Stimulated activated naive CD4-positive, alpha-beta T cell treated with Interleukin-2 at 50 U/mL for 16 hours (primary cell): ENCODE results near the gene BCLAF3.

Source experiments
- DNase-seq: peaks from one replicate; lab custom pipeline; 2025; lab: John Stamatoyannopoulos, UW

Gene BCLAF3

GRCh38 chrX:19990556-19991349, at the start of gene BCLAF3:
Gene BCLAF3 (minus strand): TSS chrX:19991061. CDS start chrX:19970264, 20,797 bp downstream.
- DNase-seq: peak; percentile 80

- DNase-seq: no peak
Measured at GRCh38 chrX:20038966-20039365, 48.1 kb upstream of the BCLAF3 start.

DNA sequence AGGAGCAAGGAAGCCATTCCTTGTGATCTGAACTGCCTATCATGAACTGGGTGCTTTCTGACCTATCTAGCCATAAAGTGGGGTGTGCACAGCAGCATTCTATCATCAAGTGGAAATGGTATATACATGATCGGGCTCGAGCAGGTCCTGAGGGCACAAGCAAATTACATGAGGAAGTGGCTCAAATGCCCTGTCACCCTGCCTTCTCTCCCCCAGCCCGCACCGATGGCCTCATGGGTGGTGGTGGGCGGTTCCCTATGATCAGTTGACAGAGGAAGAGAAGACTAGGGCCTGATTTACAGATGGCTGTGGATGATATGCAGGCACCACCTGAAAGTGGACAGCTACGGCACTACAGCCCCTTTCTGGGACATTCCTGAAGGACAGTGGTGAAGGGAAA, 46.3 kb upstream of the BCLAF3 start:
- no peak for DNase-seq

DNA sequence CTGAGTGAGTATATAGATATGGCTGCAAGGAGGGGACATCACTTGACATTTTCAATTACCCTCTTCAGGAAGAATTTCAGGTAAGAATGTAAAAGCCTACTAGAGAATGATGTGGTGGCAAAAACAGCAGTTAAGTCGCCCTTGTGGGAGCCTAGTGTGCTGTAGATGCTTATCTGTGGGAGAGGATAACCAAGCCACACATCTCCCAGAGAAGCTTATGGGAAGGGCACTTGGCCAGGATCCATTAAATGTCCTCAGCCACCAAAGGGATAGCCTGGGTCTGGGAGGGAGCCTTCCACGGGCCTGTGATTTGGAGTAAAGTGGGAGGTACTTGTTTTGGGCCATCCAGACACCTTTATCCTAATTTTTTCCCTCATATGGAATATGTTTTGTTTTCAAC, 41.3 kb upstream of the BCLAF3 start:
- DNase-seq: no peak

- no peak for DNase-seq
Measured at GRCh38 chrX:20029728-20030127, 38.9 kb upstream of the BCLAF3 start.

DNA sequence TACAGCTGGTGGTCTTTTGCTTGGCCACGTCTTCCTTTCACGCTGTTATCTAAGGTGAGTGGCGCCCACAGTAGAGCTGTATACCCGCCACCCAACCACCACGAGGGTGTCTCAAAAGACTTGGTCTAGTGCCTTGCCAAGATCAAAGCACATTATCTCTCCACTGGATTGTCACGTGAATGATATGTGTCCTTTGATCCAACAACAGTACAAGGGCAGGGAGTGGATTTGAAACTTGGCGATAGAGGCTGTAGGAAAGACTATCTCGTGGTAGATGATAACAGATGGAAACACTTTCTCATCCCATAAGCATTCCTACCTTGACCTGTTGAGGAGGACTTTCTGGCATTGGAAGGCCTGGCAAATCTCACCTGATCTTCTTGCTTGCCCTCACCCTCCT, 37.7 kb upstream of the BCLAF3 start:
- DNase-seq: no peak

DNA sequence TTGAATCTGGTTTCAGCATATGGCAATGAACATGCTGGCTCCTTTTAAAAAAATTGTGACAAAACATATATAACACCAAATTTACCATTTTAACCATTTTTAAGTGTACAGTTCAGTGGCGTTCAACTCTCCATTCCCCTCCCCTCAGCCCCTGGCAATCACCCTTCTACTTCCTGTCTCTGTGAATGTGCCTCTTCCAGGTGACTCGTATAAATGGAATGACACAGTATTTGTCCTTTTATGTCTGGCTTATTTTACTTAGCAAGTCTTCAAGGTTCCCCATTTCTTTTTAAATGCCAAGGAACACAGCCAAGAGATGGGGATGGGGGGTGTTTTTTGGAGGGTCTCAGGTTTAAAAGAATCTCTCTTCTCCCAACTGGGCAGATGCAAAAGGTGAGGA, 35.4 kb upstream of the BCLAF3 start:
- no peak for DNase-seq

GRCh38 chrX:20019672-20020365, 29.0 kb upstream of the BCLAF3 start:
- no peak for DNase-seq

DNA sequence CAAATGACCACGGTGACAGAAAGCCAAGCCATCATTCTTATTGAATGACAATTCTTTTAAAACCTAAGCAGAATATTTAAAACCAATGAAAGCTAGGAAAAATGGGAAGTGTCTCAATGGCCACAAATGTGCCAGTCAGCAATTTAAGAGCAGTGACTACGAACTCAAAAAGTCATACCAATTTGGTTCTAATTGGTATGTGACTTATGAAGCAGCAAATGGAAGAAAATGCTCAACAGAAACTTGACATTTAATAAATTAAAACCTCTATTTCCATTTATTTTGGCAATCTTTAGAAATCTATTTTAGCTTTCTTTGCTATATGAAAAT, 25.7 kb upstream of the BCLAF3 start:
- DNase-seq: no peak

DNA sequence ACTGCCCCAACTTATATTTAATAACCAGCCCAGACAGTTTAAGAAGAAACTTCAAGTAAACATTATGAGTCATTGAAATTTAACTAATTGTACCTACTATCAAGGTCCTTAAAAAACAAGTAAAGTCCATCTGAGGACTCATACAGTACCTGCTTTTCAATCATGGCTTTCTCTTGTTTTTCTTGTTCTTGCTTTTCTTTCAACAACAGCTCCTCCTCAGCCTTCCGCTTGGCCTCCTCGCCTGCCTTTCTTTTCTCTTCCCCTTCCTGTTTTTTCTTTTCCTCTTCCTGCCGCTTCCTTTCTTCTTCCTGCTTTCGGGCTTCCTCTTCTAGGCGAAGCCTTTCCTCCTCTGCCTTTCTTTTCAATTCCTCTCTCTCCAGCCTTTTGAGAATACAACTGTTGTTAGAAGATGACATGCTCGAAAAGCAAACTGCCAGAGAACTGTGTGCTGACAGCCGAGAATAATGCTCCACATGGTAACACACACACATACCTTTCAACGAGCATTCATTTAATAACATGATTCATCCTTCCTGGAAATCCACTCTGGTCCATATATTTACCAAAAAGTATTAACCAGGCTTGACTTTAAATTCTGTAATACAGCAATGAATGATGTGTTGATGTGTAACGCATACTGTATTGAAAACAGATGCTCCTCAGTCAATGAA, 25.2 kb upstream of the BCLAF3 start:
- no peak for DNase-seq

GRCh38 chrX:20015422-20015821, 24.6 kb upstream of the BCLAF3 start:
- DNase-seq: no peak

GRCh38 chrX:20011608-20012007, 20.7 kb upstream of the BCLAF3 start:
- no peak for DNase-seq

DNA sequence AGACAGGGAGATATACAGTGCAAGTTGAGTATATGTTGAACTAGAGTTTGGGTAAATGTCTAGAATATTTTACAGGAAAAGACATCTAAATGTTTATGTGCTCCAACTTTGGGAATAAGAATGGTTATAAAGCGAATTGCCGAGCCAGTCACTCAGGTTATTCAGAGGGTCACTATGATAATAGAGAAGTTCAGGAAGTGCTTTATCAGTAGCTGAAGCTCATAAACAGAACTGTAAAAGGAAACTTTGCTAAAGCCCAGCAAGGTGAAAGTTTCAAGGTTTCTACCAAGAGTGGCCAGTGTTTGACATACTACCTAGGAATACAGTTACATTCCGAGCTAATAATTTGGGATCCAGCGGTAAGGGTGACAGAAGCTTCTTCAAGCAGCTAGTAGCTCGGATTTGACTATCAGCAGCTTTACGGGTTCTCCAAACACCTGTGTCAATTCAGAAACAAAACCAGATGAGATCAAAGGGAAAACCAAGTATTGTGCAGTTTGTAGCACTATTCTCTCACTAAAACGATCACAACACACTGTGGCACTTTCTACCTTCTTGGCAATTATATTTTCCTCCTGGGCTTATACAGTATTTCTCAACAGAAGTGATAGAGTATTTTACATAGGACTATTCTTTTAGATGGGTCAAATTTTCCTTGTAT, 17.2 kb upstream of the BCLAF3 start:
- no peak for DNase-seq

DNA sequence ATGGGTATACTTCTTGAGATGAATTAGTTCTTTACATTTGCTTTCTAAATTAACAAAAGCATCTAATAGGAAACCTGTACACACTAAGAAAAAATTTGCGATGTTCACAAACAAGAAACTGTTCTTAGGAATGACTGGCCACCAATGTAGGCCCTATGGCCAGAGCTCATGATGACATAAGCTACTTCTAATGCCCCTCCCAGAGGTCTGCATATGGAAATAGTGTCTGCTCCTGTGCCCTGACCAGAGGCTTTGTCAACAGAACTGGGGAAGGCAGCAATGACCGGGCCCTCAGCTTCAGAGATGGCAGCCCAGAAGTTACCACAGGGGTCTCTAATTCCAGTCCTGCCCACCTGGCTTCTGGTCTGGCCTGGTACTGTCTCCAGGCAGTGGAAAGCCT, 15.0 kb upstream of the BCLAF3 start:
- DNase-seq: no peak

- no peak for DNase-seq
Measured at GRCh38 chrX:20001588-20001987, 10.7 kb upstream of the BCLAF3 start.

DNA sequence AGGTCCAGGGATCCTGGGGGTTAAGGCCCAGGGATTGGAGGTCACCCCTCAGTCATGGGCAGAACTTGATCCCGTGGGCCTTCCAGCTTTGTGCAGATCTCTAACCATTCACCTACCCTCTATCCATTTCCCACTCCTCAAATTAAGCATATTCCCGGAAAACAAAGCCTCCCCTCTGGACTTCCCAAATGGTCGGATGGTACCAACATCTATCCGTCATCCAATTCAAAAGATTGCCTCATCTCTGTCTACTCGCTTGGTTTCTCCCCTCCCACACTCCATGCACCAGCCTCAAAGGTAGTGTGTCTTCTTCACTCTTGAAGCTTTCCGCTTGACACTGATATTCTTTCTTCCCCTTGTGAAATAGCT, 473 bp upstream of the BCLAF3 start:
- peak; percentile 2 for DNase-seq

- peak; percentile 19 for DNase-seq
Measured at GRCh38 chrX:19990151-19990555, 708 bp downstream of the BCLAF3 start.

DNA sequence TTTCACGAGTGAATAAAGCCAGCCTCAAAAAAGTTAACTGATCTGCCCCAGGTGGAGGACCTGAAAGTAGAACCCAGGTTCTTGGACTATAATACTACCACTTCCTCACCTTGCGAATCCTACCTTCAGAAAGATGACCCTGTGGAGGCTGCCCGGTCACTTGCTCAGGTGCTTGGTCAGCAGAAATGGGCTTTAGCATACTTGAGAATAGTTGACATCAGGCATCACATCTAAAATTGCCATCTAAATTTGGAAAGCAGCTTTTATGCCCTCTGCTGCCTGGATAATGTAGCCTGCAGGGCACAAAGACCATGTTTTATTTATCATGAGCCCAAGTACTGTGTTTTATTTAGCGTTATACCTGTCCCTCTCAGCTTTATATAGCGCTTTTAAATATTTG, 3.0 kb downstream of the BCLAF3 start:
- no peak for DNase-seq

- DNase-seq: no peak
Measured at GRCh38 chrX:19986531-19986930, 4.3 kb downstream of the BCLAF3 start.

DNA sequence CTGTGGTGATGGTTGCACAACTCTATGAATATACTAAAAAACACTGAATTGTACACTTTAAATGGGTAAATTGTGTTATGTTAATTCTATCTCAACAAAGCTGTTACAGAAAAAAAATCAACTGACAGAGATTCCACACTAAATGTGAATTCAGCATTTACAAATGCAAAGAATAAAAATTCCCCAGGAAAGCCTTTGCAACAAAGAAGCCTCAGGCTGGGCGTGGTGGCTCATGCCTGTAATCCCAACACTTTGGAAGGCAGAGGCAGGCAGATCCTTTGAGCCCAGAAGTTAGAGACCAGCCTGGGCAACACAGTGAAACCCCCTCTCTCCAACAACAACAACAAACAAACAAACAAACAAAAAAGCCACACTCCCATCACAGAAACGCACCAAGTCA, 8.9 kb downstream of the BCLAF3 start:
- no peak for DNase-seq

DNA sequence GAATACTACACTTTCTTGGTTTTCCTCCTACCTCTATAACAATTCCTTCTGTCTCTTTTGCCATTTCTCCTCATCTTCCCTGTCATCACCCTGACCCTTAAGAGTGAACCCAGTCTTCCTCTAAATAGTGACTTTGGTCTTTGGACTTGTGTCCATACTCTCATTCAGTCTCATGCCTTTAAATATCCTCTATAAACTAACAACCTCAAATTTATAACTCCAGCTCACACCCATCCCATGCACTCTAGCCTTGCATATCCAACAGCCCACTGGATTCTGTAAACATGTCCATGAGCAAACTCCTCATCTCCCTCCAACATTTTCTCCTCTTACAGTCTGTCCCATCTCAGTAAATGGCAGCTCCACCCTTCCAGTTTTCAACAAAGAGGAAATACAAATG, 15.0 kb downstream of the BCLAF3 start:
- DNase-seq: no peak

GRCh38 chrX:19972984-19973383, 17.9 kb downstream of the BCLAF3 start:
- no peak for DNase-seq

GRCh38 chrX:19968276-19968675, 22.6 kb downstream of the BCLAF3 start:
- no peak for DNase-seq
